NCI-H187 treated with DMSO at 0.1 percent for 48 hours (cell line): ENCODE results near the gene CERS6.

Source experiments
- DNase-seq: peaks from one replicate; lab custom pipeline; 2025; lab: John Stamatoyannopoulos, UW

CERS6 gene

GRCh38 chr2:168673265-168674189 is 217.5 kb downstream of the CERS6 start:
- no peak for DNase-seq

GRCh38 chr2:168678153-168678853 is 222.2 kb downstream of the CERS6 start:
- no peak for DNase-seq

GRCh38 chr2:168679081-168679480 is 223.0 kb downstream of the CERS6 start:
- no peak for DNase-seq

- DNase-seq: no peak
Measured at GRCh38 chr2:168679741-168680310, 223.8 kb downstream of the CERS6 start.

GRCh38 chr2:168683996-168684395 is 227.9 kb downstream of the CERS6 start:
- DNase-seq: no peak

- no peak for DNase-seq
Measured at GRCh38 chr2:168684921-168685599, 229.0 kb downstream of the CERS6 start.

- peak; percentile 71 for DNase-seq
Measured at GRCh38 chr2:168685600-168686451, 229.8 kb downstream of the CERS6 start.

- DNase-seq: no peak
Measured at GRCh38 chr2:168686452-168687191, 230.6 kb downstream of the CERS6 start.

GRCh38 chr2:168687314-168687713 is 231.2 kb downstream of the CERS6 start:
- DNase-seq: no peak

- DNase-seq: no peak
Measured at GRCh38 chr2:168690381-168690885, 234.4 kb downstream of the CERS6 start.

- no peak for DNase-seq
Measured at GRCh38 chr2:168691221-168691620, 235.1 kb downstream of the CERS6 start.

GRCh38 chr2:168692132-168692744 is 236.2 kb downstream of the CERS6 start:
- DNase-seq: no peak

GRCh38 chr2:168694173-168694572 is 238.1 kb downstream of the CERS6 start:
- no peak for DNase-seq

- DNase-seq: peak; percentile 51
Measured at GRCh38 chr2:168694866-168695265, 238.8 kb downstream of the CERS6 start.

- DNase-seq: no peak
Measured at GRCh38 chr2:168697668-168698121, 241.6 kb downstream of the CERS6 start.

GRCh38 chr2:168698969-168699368 is 242.9 kb downstream of the CERS6 start:
- DNase-seq: peak; percentile 65

- DNase-seq: no peak
Measured at GRCh38 chr2:168699844-168700417, 243.9 kb downstream of the CERS6 start.

GRCh38 chr2:168700615-168701245 is 244.7 kb downstream of the CERS6 start:
- DNase-seq: no peak

- DNase-seq: no peak
Measured at GRCh38 chr2:168702579-168702978, 246.5 kb downstream of the CERS6 start.
